ENCODE results near the gene CALD1.

The CALD1 gene

GRCh38 chr7:134737566-134738345, 41.7 kb upstream of the CALD1 start:
- no peak overlapping the region for H3K4me3 ChIP-seq (ENCODE audit: low read length)
- peaks cover 5% of the 10 kb centered on the region; the same call in 1 of the 2 replicates for H3K27me3 ChIP-seq (ENCODE audit: control insufficient read depth, low read length)
- H3K9me3 ChIP-seq (ENCODE audit: control insufficient read depth, insufficient read depth, low read length), result no peaks in the 10 kb centered on the region
- H3K4me1 ChIP-seq (ENCODE audit: control insufficient read depth, low read length), result no peaks in the 10 kb centered on the region
- H3K79me2 ChIP-seq (ENCODE audit: control insufficient read depth, low read length), result no peaks in the 10 kb centered on the region
- H3K4me2 ChIP-seq (ENCODE audit: low read length), result no peak overlapping the region
- TF ChIP-seq EZH2phosphoT487 (IDR thresholded peaks at IDR 0.05; ENCODE audit: borderline replicate concordance, low read length) (no peak), CTCF (IDR thresholded peaks at IDR 0.05; ENCODE audit: low read depth, low read length, poor library complexity, severe bottlenecking) (no peak)
- no peaks in the 10 kb centered on the region for H3F3A ChIP-seq (ENCODE audit: control insufficient read depth, insufficient read depth)
- H3K36me3 ChIP-seq (ENCODE audit: control insufficient read depth, low read length), result no peaks in the 10 kb centered on the region
- H4K20me1 ChIP-seq (ENCODE audit: control insufficient read depth, insufficient read depth, low read depth, low read length), result no peaks in the 10 kb centered on the region
- H3K9me2 ChIP-seq (replicated peaks; ENCODE audit: control insufficient read depth, low read length), result no peaks in the 10 kb centered on the region
- H3K27ac ChIP-seq (ENCODE audit: low read depth, low read length), result no peak overlapping the region

GRCh38 chr7:134739362-134739761, 40.1 kb upstream of the CALD1 start:
- Histone ChIP-seq H3K36me3 (ENCODE audit: control insufficient read depth, low read length) (no peaks in the 10 kb centered on the region), H3F3A (ENCODE audit: control insufficient read depth, insufficient read depth) (no peaks in the 10 kb centered on the region)

GRCh38 chr7:134740376-134740775, 39.1 kb upstream of the CALD1 start:
- TF ChIP-seq EZH2phosphoT487 (IDR thresholded peaks at IDR 0.05; ENCODE audit: borderline replicate concordance, low read length), result no peak
- no peak for TF ChIP-seq CTCF (IDR thresholded peaks at IDR 0.05; ENCODE audit: low read depth, low read length, poor library complexity, severe bottlenecking)
- no peaks in the 10 kb centered on the region for H3F3A ChIP-seq (ENCODE audit: control insufficient read depth, insufficient read depth)
- no peak overlapping the region for H3K4me3 ChIP-seq (ENCODE audit: low read length)
- H3K9me2 ChIP-seq (replicated peaks; ENCODE audit: control insufficient read depth, low read length), result no peaks in the 10 kb centered on the region
- no peak overlapping the region for H3K27ac ChIP-seq (ENCODE audit: low read depth, low read length)
- no peaks in the 10 kb centered on the region for H4K20me1 ChIP-seq (ENCODE audit: control insufficient read depth, insufficient read depth, low read depth, low read length)
- H3K4me2 ChIP-seq (ENCODE audit: low read length), result no peak overlapping the region
- peaks cover 5% of the 10 kb centered on the region; the same call in 1 of the 2 replicates for H3K27me3 ChIP-seq (ENCODE audit: control insufficient read depth, low read length)
- no peaks in the 10 kb centered on the region for H3K36me3 ChIP-seq (ENCODE audit: control insufficient read depth, low read length)
- no peaks in the 10 kb centered on the region for H3K4me1 ChIP-seq (ENCODE audit: control insufficient read depth, low read length)
- no peaks in the 10 kb centered on the region for H3K9me3 ChIP-seq (ENCODE audit: control insufficient read depth, insufficient read depth, low read length)
- H3K79me2 ChIP-seq (ENCODE audit: control insufficient read depth, low read length), result no peaks in the 10 kb centered on the region

More at GRCh38 chr7:134739362-134739761, 40.1 kb upstream of the CALD1 start:
- no peak overlapping the region for H3K4me2 ChIP-seq (ENCODE audit: low read length)
- H4K20me1 ChIP-seq (ENCODE audit: control insufficient read depth, insufficient read depth, low read depth, low read length), result no peaks in the 10 kb centered on the region
- no peak overlapping the region for H3K4me3 ChIP-seq (ENCODE audit: low read length)
- H3K4me1 ChIP-seq (ENCODE audit: control insufficient read depth, low read length), result no peaks in the 10 kb centered on the region
- TF ChIP-seq EZH2phosphoT487 (IDR thresholded peaks at IDR 0.05; ENCODE audit: borderline replicate concordance, low read length), result no peak
- no peak for TF ChIP-seq CTCF (IDR thresholded peaks at IDR 0.05; ENCODE audit: low read depth, low read length, poor library complexity, severe bottlenecking)
- H3K27ac ChIP-seq (ENCODE audit: low read depth, low read length), result no peak overlapping the region
- H3K9me2 ChIP-seq (replicated peaks; ENCODE audit: control insufficient read depth, low read length), result no peaks in the 10 kb centered on the region
- H3K9me3 ChIP-seq (ENCODE audit: control insufficient read depth, insufficient read depth, low read length), result no peaks in the 10 kb centered on the region
- no peaks in the 10 kb centered on the region for H3K79me2 ChIP-seq (ENCODE audit: control insufficient read depth, low read length)
- H3K27me3 ChIP-seq (ENCODE audit: control insufficient read depth, low read length), result peaks cover 5% of the 10 kb centered on the region; the same call in 1 of the 2 replicates
